WTC11 (cell line): ENCODE data around the gene PCDH1.

ENCODE experiments used
- ATF2 ChIP-seq: sonication (generic); formaldehyde crosslinking; IDR thresholded peaks from 2 replicates; pipeline ENCODE4 v1.8.1; 2022; ENCODE audit warnings: low read depth, missing genetic modification reagents, borderline replicate concordance
- CTCF ChIP-seq: fragments of 200-600 bp; IDR thresholded peaks from 2 replicates; pipeline ENCODE4 v1.8.0; 2022; ENCODE audit warnings: antibody characterized with exemption
- GABPB1 ChIP-seq: sonication (generic); formaldehyde crosslinking; IDR thresholded peaks from 2 replicates; pipeline ENCODE4 v1.8.1; 2023; ENCODE audit warnings: mild to moderate bottlenecking, missing genetic modification reagents
- IRF1 ChIP-seq: sonication (generic); formaldehyde crosslinking; IDR thresholded peaks from 2 replicates; pipeline ENCODE4 v1.8.0; 2023; ENCODE audit warnings: missing genetic modification reagents
- NFE2L1 ChIP-seq: sonication (generic); formaldehyde crosslinking; IDR thresholded peaks from 2 replicates; pipeline ENCODE4 v1.8.1; 2023; ENCODE audit warnings: missing genetic modification reagents
- NR1H2 ChIP-seq: sonication (generic); formaldehyde crosslinking; IDR thresholded peaks from 2 replicates; pipeline ENCODE4 v1.9.0; 2021; ENCODE audit warnings: mild to moderate bottlenecking, moderate library complexity, missing genetic modification reagents
- NR2C2 ChIP-seq: sonication (generic); formaldehyde crosslinking; IDR thresholded peaks from 2 replicates; pipeline ENCODE4 v1.8.0; 2022; ENCODE audit warnings: mild to moderate bottlenecking, missing genetic modification reagents
- PRRX2 ChIP-seq: fragments of 250-450 bp; sonication (Bioruptor Pico); IDR thresholded peaks from 2 replicates; pipeline ENCODE4 v1.8.0; 2021; ENCODE audit warnings: mild to moderate bottlenecking
- SMAD3 ChIP-seq: sonication (generic); formaldehyde crosslinking; IDR thresholded peaks from 2 replicates; pipeline ENCODE4 v1.8.0; 2022; ENCODE audit warnings: missing genetic modification reagents, mild to moderate bottlenecking, borderline replicate concordance
- TP53 ChIP-seq: sonication (generic); formaldehyde crosslinking; IDR thresholded peaks from 2 replicates; pipeline ENCODE4 v1.8.1; 2023; ENCODE audit warnings: mild to moderate bottlenecking, missing genetic modification reagents
- ZSCAN18 ChIP-seq: fragments of 250-450 bp; sonication (Bioruptor Pico); IDR thresholded peaks from 2 replicates; pipeline ENCODE4 v2.1.2; 2022; ENCODE audit warnings: mild to moderate bottlenecking, moderate library complexity

GRCh38 chr5:141834331-141834730, 43.9 kb downstream of the PCDH1 start:
- TF ChIP-seq GABPB1 (CRISPR knock-in tag) (no peak), CTCF (no peak), NR2C2 (no peak), PRRX2 (CRISPR knock-in tag) (no peak), ATF2 (no peak), ZSCAN18 (CRISPR knock-in tag) (no peak), TP53 (no peak), IRF1 (CRISPR knock-in tag) (no peak), NFE2L1 (CRISPR knock-in tag) (no peak), NR1H2 (CRISPR knock-in tag) (no peak), SMAD3 (CRISPR knock-in tag) (no peak)
